HepG2 (cell line): ENCODE results near the gene NPR3. TPM values are rescaled to one million over a fixed set of nuclear protein-coding genes. Genes with fewer than 3 reads are reported as not detected.

ENCODE experiments used
- ATAC-seq: fragments of 200-7000 bp; cut with Tn5 transposase; 3 replicates; pipeline ENCODE4 v1.9.1; 2020; ENCODE audit warnings: mild to moderate bottlenecking, moderate library complexity
- BruUV-seq: library from RNA; stranded (reverse); fragments of 400-500 nt; replicated peaks from 2 replicates; lab custom pipeline; 2021; lab: Mats Ljungman, UMichigan
- CTCF ChIA-PET: fragments of 300-600 bp; formaldehyde crosslinking; extraction: SDS; loops from one replicate; lab custom pipeline; 2021; ENCODE audit warnings: low total read pairs, inconsistent platforms, low intra/inter-chr PET ratio; lab: Yijun Ruan, JAX
- POLR2A ChIA-PET: fragments of 350-600 bp; sonication (Branson Sonifier 250); formaldehyde crosslinking; loops from one replicate; lab custom pipeline; 2020; ENCODE audit warnings: antibody characterized with exemption, inconsistent platforms; lab: Yijun Ruan, JAX
- DNase-seq: peaks from one replicate; pipeline ENCODE4 v3.0.0-alpha.2; 2015; ENCODE audit warnings: low spot score
- FAIRE-seq: peaks from 3 replicates; lab custom pipeline; 2011; peaks lifted over from hg19 to GRCh38; lab: Jason Lieb, UNC
- H2AFZ ChIP-seq: one replicate; pipeline ENCODE4 v1.6.1; 2011; ENCODE audit warnings: low read length, inconsistent platforms
- H3K27ac ChIP-seq: fragments of 300-600 bp; 3 replicates; pipeline ENCODE4 v1.8.0; 2011; ENCODE audit warnings: mixed run types, mild to moderate bottlenecking, mixed read lengths, low read length, inconsistent platforms; ENCODE audit not compliant: insufficient read depth; ENCODE audit errors: extremely low read length
- H3K27me3 ChIP-seq, 2 experiments: fragments of 200-600 bp in 1 of 2; 2 replicates in 1 of 2; 3 replicates in 1 of 2; pipeline versions ENCODE4 v1.6.0 to v1.8.0; 2011; ENCODE audit warnings: low read length in 2 of 2, mild to moderate bottlenecking in 2 of 2, moderate library complexity in 2 of 2, inconsistent platforms in 1 of 2; ENCODE audit not compliant: insufficient read depth in 2 of 2, control insufficient read depth in 1 of 2
- H3K36me3 ChIP-seq, 2 experiments: fragments of 200-600 bp in 1 of 2; replicated peaks in 1 of 2; 2 replicates in 1 of 2; 3 replicates in 1 of 2; pipeline versions ENCODE4 v1.5.1 to v1.8.0; 2011; ENCODE audit warnings: low read length in 2 of 2, inconsistent platforms in 1 of 2; ENCODE audit not compliant: insufficient read depth in 2 of 2, control insufficient read depth in 1 of 2
- H3K4me1 ChIP-seq: 2 replicates; pipeline ENCODE4 v1.5.1; 2012; ENCODE audit warnings: low read length, inconsistent platforms; ENCODE audit not compliant: insufficient read depth
- H3K4me2 ChIP-seq: 2 replicates; pipeline ENCODE4 v1.6.0; 2011; ENCODE audit warnings: low read depth, low read length, inconsistent platforms
- H3K4me3 ChIP-seq, 3 experiments: fragments of 200-600 bp in 1 of 3; sonication (generic), shearing (Covaris generic) in 1 of 3; replicated peaks in 1 of 3; 2 replicates each; pipeline ENCODE4 v1.5.1; 2011 to 2016; ENCODE audit warnings: low read length in 3 of 3, inconsistent platforms in 2 of 3, low read depth in 2 of 3, mild to moderate bottlenecking in 2 of 3, control low read depth in 1 of 3, mixed read lengths in 1 of 3; ENCODE audit not compliant: insufficient read depth in 1 of 3
- H3K79me2 ChIP-seq: one replicate; pipeline ENCODE4 v1.6.1; 2011; ENCODE audit warnings: low read length, inconsistent platforms; ENCODE audit not compliant: insufficient read depth
- H3K9ac ChIP-seq: 2 replicates; pipeline ENCODE4 v1.6.0; 2011; ENCODE audit warnings: mild to moderate bottlenecking, low read depth, low read length, inconsistent platforms; ENCODE audit not compliant: insufficient read depth
- H3K9me3 ChIP-seq: 2 replicates; pipeline ENCODE4 v1.5.1; 2012; ENCODE audit warnings: mild to moderate bottlenecking, low read length
- H4K20me1 ChIP-seq: 2 replicates; pipeline ENCODE4 v1.6.0; 2011; ENCODE audit warnings: inconsistent platforms, mild to moderate bottlenecking, low read length, moderate library complexity; ENCODE audit not compliant: insufficient read depth
- ATF5 ChIP-seq: sonication (generic); formaldehyde crosslinking; IDR thresholded peaks from 2 replicates; pipeline ENCODE4 v1.4.0; 2020; ENCODE audit warnings: mild to moderate bottlenecking, low read depth, missing genetic modification reagents
- EHMT2 ChIP-seq: fragments of 200-600 bp; sonication (generic); IDR thresholded peaks from 2 replicates; pipeline ENCODE4 v1.7.0; 2017; ENCODE audit warnings: antibody characterized with exemption, low read depth, low read length, borderline replicate concordance
- HDAC2 ChIP-seq: sonication (generic); formaldehyde crosslinking; IDR thresholded peaks from 2 replicates; pipeline ENCODE4 v1.4.0; 2020; ENCODE audit warnings: missing genetic modification reagents
- HNF1B ChIP-seq: sonication (generic); formaldehyde crosslinking; IDR thresholded peaks from 2 replicates; pipeline ENCODE4 v1.5.1; 2020; ENCODE audit warnings: mild to moderate bottlenecking, moderate library complexity, missing genetic modification reagents
- LRRFIP1 ChIP-seq: sonication (generic); formaldehyde crosslinking; conservative IDR thresholded peaks from 2 replicates; pipeline ENCODE4 v1.4.0; 2020; ENCODE audit warnings: missing genetic modification reagents
- NFAT5 ChIP-seq: sonication (generic); formaldehyde crosslinking; IDR thresholded peaks from 2 replicates; pipeline ENCODE4 v1.4.0; 2020; ENCODE audit warnings: missing genetic modification reagents
- NFYC ChIP-seq: IDR thresholded peaks from 2 replicates; pipeline ENCODE4 v1.6.1; 2016; ENCODE audit warnings: missing genetic modification reagents, missing compliant biosample characterization
- ZBTB10 ChIP-seq: sonication (generic); formaldehyde crosslinking; IDR thresholded peaks from 2 replicates; pipeline ENCODE4 v1.4.0; 2020; ENCODE audit warnings: missing genetic modification reagents, borderline replicate concordance
- ZNF414 ChIP-seq: sonication (generic); formaldehyde crosslinking; IDR thresholded peaks from 2 replicates; pipeline ENCODE4 v1.5.0; 2020; ENCODE audit warnings: missing genetic modification reagents
- WGBS: methylation state at CpG from one replicate; pipeline ENCODE4 v1.1.6; 2017; ENCODE audit warnings: low lambda C conversion rate; 5-methylcytosine and 5-hydroxymethylcytosine counted together
- in situ Hi-C: cut with HindIII; loops from 2 replicates; pipeline ENCODE4 v1.10.0; 2017; ENCODE audit warnings: low pct_unique_long_range_greater_than_20kb; ENCODE audit not compliant: extremely low pct_ligation_motif_present
- intact Hi-C: fragments of 100-400 bp; cut with micrococcal nuclease; formaldehyde crosslinking; loops from one replicate; pipeline ENCODE4 v1.10.0; 2022; ENCODE audit not compliant: unreplicated experiment
- polyA plus RNA-seq, 8 experiments: library from polyadenylated mRNA; depleted of rRNA in 3 of 8; stranded (reverse) in 7 of 8; unstranded in 1 of 8; fragments of >200 nt; fragmentation: Illumina TruSeq in 4 of 8; extraction: Trizol in 4 of 8; gene quantifications; 2 replicates each; pipeline versions ENCODE4 v1.2.1 to v1.2.3, GENCODE V29; 2011 to 2016; ENCODE audit warnings: low read depth in 4 of 8, missing spikeins in 1 of 8, mixed read lengths in 1 of 8; ENCODE audit not compliant: insufficient read depth in 1 of 8
- total RNA-seq, 5 experiments: library from RNA; depleted of rRNA; stranded (reverse); fragments of >200 nt; fragmentation: Illumina TruSeq; extraction: Trizol; gene quantifications; 2 replicates each; pipeline ENCODE4 v1.2.3, GENCODE V29; 2016; ENCODE audit warnings: low read depth in 1 of 5

Gene NPR3
- total and polyA plus RNA-seq, 2 of the 13 experiments (the other 11 are each of a cell fraction or from before 2014, with no cell fraction given), result 0.01 TPM; not detected in 1

GRCh38 chr5:32680183-32680582 is 30.9 kb upstream of the NPR3 start:
- ATAC-seq (no peak), FAIRE-seq (no peak), DNase-seq (no peak)
- intact Hi-C loops, result no loop called here
- H3K27me3 ChIP-seq, result no peaks in the 10 kb centered on the region; a peak in 1 of 5 replicates
- H3K27ac ChIP-seq, result no peak overlapping the region
- POLR2A ChIA-PET, result no interaction called here
- no TSS peak for BruUV-seq
- H3K4me2 ChIP-seq, result no peak overlapping the region
- H3K9me3 ChIP-seq, result peaks cover 10% of the 10 kb centered on the region; the same call in 1 of the 2 replicates
- no peak overlapping the region for H3K4me3 ChIP-seq
- H3K9ac ChIP-seq, result no peak overlapping the region
- H3K36me3 ChIP-seq, result no peaks in the 10 kb centered on the region
- CTCF ChIA-PET, result no interaction called here
- WGBS, result 0% methylated on average over 2 of the region's 2 CpGs
- no peaks in the 10 kb centered on the region for H4K20me1 ChIP-seq
- H2AFZ ChIP-seq, result no peak overlapping the region
- no peaks in the 10 kb centered on the region for H3K4me1 ChIP-seq
- H3K79me2 ChIP-seq, result no peaks in the 10 kb centered on the region
- in situ Hi-C loops, result no loop called here
- TF ChIP-seq NFYC (CRISPR knock-in tag) (no peak), EHMT2 (no peak), ZBTB10 (CRISPR knock-in tag) (no peak), NFAT5 (CRISPR knock-in tag) (no peak), HNF1B (CRISPR knock-in tag) (no peak), ATF5 (CRISPR knock-in tag) (no peak), LRRFIP1 (CRISPR knock-in tag) (no peak), ZNF414 (no peak), HDAC2 (CRISPR knock-in tag) (no peak)
